Mesodermal cell (in vitro differentiated cells): ENCODE measurements around the gene GVQW3.

Experiments
- H3K27ac ChIP-seq: 2 replicates; pipeline ENCODE4 v1.7.0; 2013; ENCODE audit warnings: mild to moderate bottlenecking, low read depth, low read length, moderate library complexity; ENCODE audit not compliant: severe bottlenecking
- H3K36me3 ChIP-seq: 2 replicates; pipeline ENCODE4 v1.7.1; 2013; ENCODE audit warnings: mild to moderate bottlenecking, low read length, moderate library complexity; ENCODE audit not compliant: control insufficient read depth, insufficient read depth
- H3K4me1 ChIP-seq: one replicate; pipeline ENCODE4 v1.7.1; 2013; ENCODE audit warnings: mild to moderate bottlenecking, low read length; ENCODE audit not compliant: insufficient read depth, control insufficient read depth, poor library complexity, severe bottlenecking
- H3K4me3 ChIP-seq: 2 replicates; pipeline ENCODE4 v1.7.0; 2013; ENCODE audit warnings: low read length, control low read depth, mild to moderate bottlenecking; ENCODE audit not compliant: insufficient read depth, poor library complexity, severe bottlenecking; ENCODE audit errors: extremely low read depth
- H3K9me3 ChIP-seq: 2 replicates; pipeline ENCODE4 v1.7.1; 2013; ENCODE audit warnings: mild to moderate bottlenecking, low read length, moderate library complexity; ENCODE audit not compliant: control insufficient read depth
- WGBS, 2 experiments: methylation state at CpG; one replicate each; pipeline ENCODE4 v1.1.5; 2013; ENCODE audit warnings: missing lambda C conversion rate in 2 of 2; ENCODE audit not compliant: insufficient coverage in 2 of 2; 5-methylcytosine and 5-hydroxymethylcytosine counted together

Gene GVQW3

GRCh38 chr11:76408171-76408965, 27.2 kb downstream of the GVQW3 start:
- no peaks in the 10 kb centered on the region for H3K9me3 ChIP-seq
- no peaks in the 10 kb centered on the region for H3K36me3 ChIP-seq
- no peak overlapping the region for H3K4me3 ChIP-seq
- 65 to 74% methylated on average over 5 to 6 of the region's 7 CpGs for WGBS, 2 experiments
- H3K4me1 ChIP-seq: peaks cover 3% of the 10 kb centered on the region
- H3K27ac ChIP-seq: peak overlapping the region; percentile 69

GRCh38 chr11:76410851-76411357, 29.8 kb downstream of the GVQW3 start:
- no peaks in the 10 kb centered on the region for H3K9me3 ChIP-seq
- H3K27ac ChIP-seq: no peak overlapping the region
- H3K36me3 ChIP-seq: no peaks in the 10 kb centered on the region
- H3K4me3 ChIP-seq: no peak overlapping the region
- WGBS, 2 experiments: 86 to 90% methylated on average over 10 of the region's 10 CpGs
- peaks cover 3% of the 10 kb centered on the region for H3K4me1 ChIP-seq

GRCh38 chr11:76415073-76415472, 34.0 kb downstream of the GVQW3 start:
- Histone ChIP-seq H3K9me3 (no peaks in the 10 kb centered on the region), H3K36me3 (no peaks in the 10 kb centered on the region), H3K4me1 (no peaks in the 10 kb centered on the region), H3K4me3 (no peak overlapping the region), H3K27ac (no peak overlapping the region)

- H3K4me3 ChIP-seq: no peak overlapping the region
- 36 to 61% methylated on average over 1 to 2 of the region's 3 CpGs for WGBS, 2 experiments
- no peak overlapping the region for H3K27ac ChIP-seq
- H3K9me3 ChIP-seq: no peaks in the 10 kb centered on the region
- no peaks in the 10 kb centered on the region for H3K4me1 ChIP-seq
- no peaks in the 10 kb centered on the region for H3K36me3 ChIP-seq
Measured at GRCh38 chr11:76419896-76420295, 38.8 kb downstream of the GVQW3 start.

GRCh38 chr11:76424379-76424778, 43.3 kb downstream of the GVQW3 start:
- H3K27ac ChIP-seq: no peak overlapping the region
- H3K4me1 ChIP-seq: peaks cover 5% of the 10 kb centered on the region
- no peaks in the 10 kb centered on the region for H3K9me3 ChIP-seq
- 67 to 74% methylated on average over 3 of the region's 3 CpGs for WGBS, 2 experiments
- no peaks in the 10 kb centered on the region for H3K36me3 ChIP-seq
- no peak overlapping the region for H3K4me3 ChIP-seq

GRCh38 chr11:76424891-76425290, 43.8 kb downstream of the GVQW3 start:
- Histone ChIP-seq H3K4me1 (peaks cover 5% of the 10 kb centered on the region), H3K4me3 (no peak overlapping the region), H3K27ac (no peak overlapping the region), H3K9me3 (no peaks in the 10 kb centered on the region), H3K36me3 (no peaks in the 10 kb centered on the region)
- WGBS, 2 experiments: 79 to 94% methylated on average over 1 to 2 of the region's 2 CpGs

- Histone ChIP-seq H3K4me1 (peaks cover 5% of the 10 kb centered on the region), H3K36me3 (no peaks in the 10 kb centered on the region), H3K9me3 (no peaks in the 10 kb centered on the region), H3K27ac (no peak overlapping the region), H3K4me3 (no peak overlapping the region)
Measured at GRCh38 chr11:76426660-76427059, 45.5 kb downstream of the GVQW3 start.

GRCh38 chr11:76436020-76436419, 54.9 kb downstream of the GVQW3 start:
- H3K9me3 ChIP-seq: no peaks in the 10 kb centered on the region
- H3K4me1 ChIP-seq: no peaks in the 10 kb centered on the region
- H3K36me3 ChIP-seq: no peaks in the 10 kb centered on the region
- WGBS, 2 experiments: 100% methylated on average over 1 of the region's 1 CpG; no CpG with 5 or more reads in 1 of the 2 experiments
- H3K27ac ChIP-seq: no peak overlapping the region
- no peak overlapping the region for H3K4me3 ChIP-seq

- Histone ChIP-seq H3K9me3 (no peaks in the 10 kb centered on the region), H3K27ac (peak overlapping the region; percentile 98)
- 29% methylated on average over 2 of the region's 10 CpGs; no CpG with 5 or more reads in 1 of the 2 experiments for WGBS, 2 experiments
Measured at GRCh38 chr11:76443268-76443980, 62.3 kb downstream of the GVQW3 start.

GRCh38 chr11:76444065-76444383, 62.9 kb downstream of the GVQW3 start:
- Histone ChIP-seq H3K27ac (peak overlapping the region; percentile 98), H3K4me3 (peak overlapping the region; percentile 98), H3K4me1 (peaks cover 3% of the 10 kb centered on the region), H3K36me3 (peaks cover 18% of the 10 kb centered on the region), H3K9me3 (no peaks in the 10 kb centered on the region)
- 0 to 2% methylated on average over 6 to 8 of the region's 10 CpGs for WGBS, 2 experiments

More at GRCh38 chr11:76443268-76443980, 62.3 kb downstream of the GVQW3 start:
- Histone ChIP-seq H3K36me3 (peaks cover 12% of the 10 kb centered on the region), H3K4me3 (peak overlapping the region; percentile 98), H3K4me1 (peaks cover 3% of the 10 kb centered on the region)
